ENCODE results near the gene TMEM184A. TPM values are rescaled to one million over a fixed set of nuclear protein-coding genes. Genes with fewer than 3 reads are reported as not detected.

The TMEM184A gene
- total and polyA plus RNA-seq, 2 of the 8 experiments (the other 6 are each of a cell fraction or from before 2014, with no cell fraction given): 1.8 to 2.1 TPM

DNA sequence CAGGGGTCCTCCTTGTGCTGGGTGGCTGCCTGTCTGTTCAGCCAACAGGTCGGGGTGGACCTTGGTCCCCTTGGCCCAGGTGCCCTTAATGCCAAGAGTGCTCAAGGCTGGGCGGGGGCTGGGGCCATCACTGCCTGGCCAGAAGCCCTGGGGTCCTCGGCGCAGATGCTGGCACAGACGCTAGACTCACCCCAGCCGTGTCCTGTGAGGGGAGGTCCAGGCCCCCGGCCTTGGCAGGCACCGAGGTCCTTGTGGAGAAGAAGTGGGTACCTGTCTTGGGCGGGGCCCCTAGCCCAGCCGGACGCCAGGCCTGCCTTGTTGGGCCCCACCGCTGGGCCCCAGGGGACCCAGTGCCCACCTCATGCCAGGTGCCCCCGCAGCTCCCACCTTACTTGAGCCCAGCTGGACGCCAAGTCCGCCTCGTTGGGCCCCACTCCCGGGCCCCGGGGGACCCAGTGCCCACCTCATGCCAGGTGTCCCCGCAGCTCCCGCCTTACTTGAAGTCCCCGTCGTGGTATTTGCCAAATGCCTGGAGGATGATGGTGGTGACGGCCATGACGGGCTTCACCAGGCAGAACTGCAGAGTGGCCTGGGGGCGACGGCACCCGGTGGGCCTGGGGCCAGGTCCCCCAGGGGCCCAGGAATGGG, 6.5 kb downstream of the TMEM184A start:
- Histone ChIP-seq H3K9me3 (ENCODE audit: insufficient read depth in 2 of 2, low read depth in 1 of 2, low read length in 1 of 2) (no peaks in the 10 kb centered on the region), H3K56ac (replicated peaks; ENCODE audit: insufficient read length, low read depth, low read length) (no peak overlapping the region), H3K23ac (ENCODE audit: insufficient read length) (no peak overlapping the region), H3K4me2 (ENCODE audit: insufficient read depth in 1 of 2, low read depth in 2 of 2, low read length in 2 of 2) (no peak overlapping the region), H4K8ac (ENCODE audit: extremely low read depth, insufficient read depth, low read length) (0 out of 2 replicates have a peak overlapping the region, but pooled peaks have one; percentile 68), H4K91ac (replicated peaks; ENCODE audit: insufficient read length, low read length) (no peak overlapping the region), H2BK12ac (ENCODE audit: low read depth, low read length) (0 out of 2 replicates have a peak overlapping the region, but pooled peaks have one; percentile 87), H2AK5ac (ENCODE audit: low read depth, low read length) (no peak overlapping the region), H3K18ac (ENCODE audit: extremely low read depth, low read length) (no peak overlapping the region), H3K4me1 (replicated peaks in 1 of 4; ENCODE audit: control insufficient read depth in 3 of 4, insufficient read depth in 4 of 4, low read length in 3 of 4) (no peaks in the 10 kb centered on the region; a peak in 1 of 7 replicates), H3K4me3 (ENCODE audit: extremely low read depth in 1 of 4, insufficient read depth in 2 of 4, low read depth in 3 of 4, low read length in 4 of 4) (no peak overlapping the region), H2BK5ac (ENCODE audit: low read depth, low read length) (no peak overlapping the region; the same call in 1 of the 2 replicates), H3K79me2 (ENCODE audit: control insufficient read depth in 1 of 2, insufficient read depth in 2 of 2, low read length in 2 of 2) (no peaks in the 10 kb centered on the region), H3K27ac (ENCODE audit: low read depth, low read length) (no peak overlapping the region), H3K79me1 (ENCODE audit: low read depth, low read length) (no peaks in the 10 kb centered on the region), H3K14ac (ENCODE audit: insufficient read length) (no peak overlapping the region), H2BK15ac (ENCODE audit: low read length) (no peak overlapping the region), H4K5ac (ENCODE audit: insufficient read length, low read depth, low read length) (no peak overlapping the region), H3K36me3 (ENCODE audit: control insufficient read depth in 2 of 4, insufficient read depth in 4 of 4, low read length in 3 of 4) (no peaks in the 10 kb centered on the region), H3K9ac (replicated peaks in 1 of 4; ENCODE audit: extremely low read depth in 1 of 4, low read depth in 3 of 4, low read length in 3 of 4) (no peak overlapping the region), H4K20me1 (replicated peaks in 1 of 2; ENCODE audit: control insufficient read depth in 1 of 2, insufficient read depth in 2 of 2, low read length in 2 of 2) (peaks cover 0 to 3% of the 10 kb centered on the region in 2 experiments), H2AFZ (ENCODE audit: low read length) (no peak overlapping the region), H3K4ac (replicated peaks; ENCODE audit: insufficient read length, low read depth, low read length) (no peak overlapping the region), H2BK120ac (replicated peaks; ENCODE audit: low read depth, low read length) (no peak overlapping the region), H3K23me2 (ENCODE audit: low read depth, low read length) (no peaks in the 10 kb centered on the region), H2BK20ac (ENCODE audit: low read length) (no peak overlapping the region), H3K27me3 (replicated peaks in 1 of 4; ENCODE audit: control insufficient read depth in 3 of 4, extremely low read depth in 1 of 4, insufficient read depth in 3 of 4, low read length in 3 of 4) (no peaks in the 10 kb centered on the region)
- ChIA-PET CTCF (ENCODE audit: partially characterized antibody) (interaction anchor here (1.0 to 1.6 kb wide), 4 partner anchors 9 to 74 kb away, joined by 4 to 7 read pairs (median 4); no protein-coding TSS in a partner anchor), POLR2A (ENCODE audit: partially characterized antibody) (interaction anchor here (1.4 kb wide), 1 partner anchor 74 kb away, joined by 3 read pairs; no protein-coding TSS in a partner anchor)
- TF ChIP-seq CHD1 (IDR thresholded peaks at IDR 0.05; ENCODE audit: low read depth, low read length): no peak
- no peak for TF ChIP-seq RAD21 (IDR thresholded peaks at IDR 0.05 in 1 of 2, conservative IDR thresholded peaks at IDR 0.05 in 1 of 2; ENCODE audit: low read depth in 2 of 2, low read length in 2 of 2)
- TF ChIP-seq POLR2A (IDR thresholded peaks at IDR 0.05; ENCODE audit: control extremely low read depth in 1 of 2, low read depth in 2 of 2, low read length in 2 of 2): no peak
- no peak for TF ChIP-seq TEAD4 (IDR thresholded peaks at IDR 0.05; ENCODE audit: low read depth, low read length)
- TF ChIP-seq EP300 (IDR thresholded peaks at IDR 0.05; ENCODE audit: borderline replicate concordance in 1 of 2, low read depth in 2 of 2, low read length in 2 of 2): no peak
- TF ChIP-seq HDAC2 (IDR thresholded peaks at IDR 0.05; ENCODE audit: borderline replicate concordance in 1 of 2, low read depth in 2 of 2, low read length in 2 of 2): no peak
- TF ChIP-seq, protein P1, sequence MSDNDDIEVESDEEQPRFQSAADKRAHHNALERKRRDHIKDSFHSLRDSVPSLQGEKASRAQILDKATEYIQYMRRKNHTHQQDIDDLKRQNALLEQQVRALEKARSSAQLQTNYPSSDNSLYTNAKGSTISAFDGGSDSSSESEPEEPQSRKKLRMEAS (IDR thresholded peaks at IDR 0.05): no peak
- FAIRE-seq: no peak
- no peak for DNase-seq (ENCODE audit: low read depth in 1 of 2, low spot score in 2 of 2)
- WGBS, 2 experiments (ENCODE audit: extremely low coverage in 1 of 2, insufficient coverage in 1 of 2, insufficient read length in 1 of 2, insufficient replicate concordance in 2 of 2, low coverage in 1 of 2, low lambda C conversion rate in 2 of 2, missing lambda C conversion rate in 1 of 2): 95% methylated on average over 26 of the region's 27 CpGs; no CpG with 5 or more reads in 1 of the 2 experiments
